ENCODE data around the gene CD180. TPM values are rescaled to one million over a fixed set of nuclear protein-coding genes. Genes with fewer than 3 reads are reported as not detected.

CD180 gene
- total and polyA plus RNA-seq, 2 donors (not counting 1 experiment from before 2014, with no cell fraction given): 0.28 TPM; not detected in 1

DNA sequence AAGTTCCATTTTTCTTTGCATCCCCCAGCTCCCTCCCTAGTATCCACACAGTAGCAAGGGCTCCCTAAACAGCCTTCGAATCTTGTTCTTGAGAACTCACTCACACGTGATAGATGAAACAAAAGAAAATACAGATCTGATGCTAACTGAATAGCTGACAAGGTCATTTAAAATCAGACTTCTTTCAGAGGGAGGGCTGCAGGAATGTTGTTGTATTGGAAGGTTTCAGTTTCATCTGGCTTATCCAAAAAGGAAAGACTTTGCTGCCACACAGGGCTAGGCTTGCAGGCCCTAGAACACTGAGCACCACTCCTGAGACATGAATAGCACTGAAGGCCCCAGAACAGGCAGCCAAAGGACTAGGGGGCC is 3.2 kb downstream of the CD180 start:
- peak overlapping the region; percentile 61 for H2AFZ ChIP-seq (ENCODE audit: low read length)
- H3K27ac ChIP-seq (ENCODE audit: insufficient read depth, low read length): no peak overlapping the region
- DNase-seq (ENCODE audit: low read depth in 2 of 2): no peak
- TF ChIP-seq, protein P1, sequence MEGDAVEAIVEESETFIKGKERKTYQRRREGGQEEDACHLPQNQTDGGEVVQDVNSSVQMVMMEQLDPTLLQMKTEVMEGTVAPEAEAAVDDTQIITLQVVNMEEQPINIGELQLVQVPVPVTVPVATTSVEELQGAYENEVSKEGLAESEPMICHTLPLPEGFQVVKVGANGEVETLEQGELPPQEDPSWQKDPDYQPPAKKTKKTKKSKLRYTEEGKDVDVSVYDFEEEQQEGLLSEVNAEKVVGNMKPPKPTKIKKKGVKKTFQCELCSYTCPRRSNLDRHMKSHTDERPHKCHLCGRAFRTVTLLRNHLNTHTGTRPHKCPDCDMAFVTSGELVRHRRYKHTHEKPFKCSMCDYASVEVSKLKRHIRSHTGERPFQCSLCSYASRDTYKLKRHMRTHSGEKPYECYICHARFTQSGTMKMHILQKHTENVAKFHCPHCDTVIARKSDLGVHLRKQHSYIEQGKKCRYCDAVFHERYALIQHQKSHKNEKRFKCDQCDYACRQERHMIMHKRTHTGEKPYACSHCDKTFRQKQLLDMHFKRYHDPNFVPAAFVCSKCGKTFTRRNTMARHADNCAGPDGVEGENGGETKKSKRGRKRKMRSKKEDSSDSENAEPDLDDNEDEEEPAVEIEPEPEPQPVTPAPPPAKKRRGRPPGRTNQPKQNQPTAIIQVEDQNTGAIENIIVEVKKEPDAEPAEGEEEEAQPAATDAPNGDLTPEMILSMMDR (conservative IDR thresholded peaks at IDR 0.05 in 1 of 2, IDR thresholded peaks at IDR 0.05 in 1 of 2; ENCODE audit: low read depth in 1 of 2, low read length in 2 of 2): no peak
- TF ChIP-seq EZH2 (IDR thresholded peaks at IDR 0.05; ENCODE audit: low read length, missing control alignments): no peak
- H3K79me2 ChIP-seq (ENCODE audit: control insufficient read depth, insufficient read depth, low read length): no peaks in the 10 kb centered on the region
- H3K4me1 ChIP-seq (ENCODE audit: control insufficient read depth, extremely low read depth, insufficient read depth, low read length): no peaks in the 10 kb centered on the region
- no peak overlapping the region for H3K4me2 ChIP-seq (ENCODE audit: extremely low read depth, insufficient read depth, low read length)
- no peak overlapping the region for H3K4me3 ChIP-seq (replicated peaks in 1 of 4; ENCODE audit: control extremely low read depth in 1 of 4, insufficient read depth in 1 of 4, low read depth in 3 of 4, low read length in 4 of 4)
- H3K27me3 ChIP-seq (ENCODE audit: control insufficient read depth, insufficient read depth, low read length): no peaks in the 10 kb centered on the region
- H4K20me1 ChIP-seq (ENCODE audit: control insufficient read depth, extremely low read depth, insufficient read depth, low read length): no peaks in the 10 kb centered on the region
- H3K9me3 ChIP-seq (ENCODE audit: control insufficient read depth, insufficient read depth, low read depth, low read length): no peaks in the 10 kb centered on the region
- H3K36me3 ChIP-seq (ENCODE audit: control insufficient read depth, insufficient read depth, low read length): no peaks in the 10 kb centered on the region
- H3K9ac ChIP-seq (ENCODE audit: insufficient read depth, low read length): no peak overlapping the region

DNA sequence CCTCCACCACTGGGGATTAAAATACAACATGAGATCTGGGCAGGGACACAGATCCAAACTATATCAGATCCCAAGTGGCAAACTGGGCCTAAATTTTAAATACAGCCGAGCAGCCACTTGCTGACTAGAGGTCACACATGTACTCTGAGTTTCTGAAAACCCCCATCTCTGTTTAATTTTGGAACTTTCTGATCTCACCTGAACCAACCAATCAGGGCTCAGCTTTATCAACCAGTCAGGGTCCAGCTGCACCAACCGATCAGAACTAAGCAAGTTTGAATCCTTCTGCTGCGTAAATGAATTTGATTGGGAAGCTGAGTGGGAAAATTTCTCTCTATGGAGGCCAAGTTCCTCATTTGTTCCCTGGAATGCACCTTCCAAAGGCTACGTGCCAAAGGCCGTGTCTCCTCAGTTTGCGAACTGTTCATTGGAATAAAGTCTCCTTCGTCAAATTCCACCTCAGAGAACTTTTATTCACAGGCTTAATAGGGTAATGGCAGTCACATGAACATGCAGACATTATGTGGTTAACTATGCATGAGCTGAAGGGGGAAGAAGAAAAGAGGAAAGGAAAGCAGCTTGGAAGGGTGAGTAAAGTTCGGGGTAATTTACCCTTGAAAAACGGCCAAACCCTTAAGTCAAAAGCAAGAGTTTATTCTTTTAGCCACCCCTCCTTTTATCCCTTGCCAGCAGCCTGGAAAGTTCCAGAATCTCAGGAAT is 3.7 kb downstream of the CD180 start:
- peak; percentile 15 to 31 for DNase-seq (ENCODE audit: low read depth in 2 of 2)
- Histone ChIP-seq H3K36me3 (ENCODE audit: control insufficient read depth, insufficient read depth, low read length) (no peaks in the 10 kb centered on the region), H3K27me3 (ENCODE audit: control insufficient read depth, insufficient read depth, low read length) (no peaks in the 10 kb centered on the region), H3K4me2 (ENCODE audit: extremely low read depth, insufficient read depth, low read length) (no peak overlapping the region), H3K4me1 (ENCODE audit: control insufficient read depth, extremely low read depth, insufficient read depth, low read length) (no peaks in the 10 kb centered on the region), H3K9ac (ENCODE audit: insufficient read depth, low read length) (no peak overlapping the region), H3K9me3 (ENCODE audit: control insufficient read depth, insufficient read depth, low read depth, low read length) (no peaks in the 10 kb centered on the region), H3K27ac (ENCODE audit: insufficient read depth, low read length) (no peak overlapping the region), H4K20me1 (ENCODE audit: control insufficient read depth, extremely low read depth, insufficient read depth, low read length) (no peaks in the 10 kb centered on the region), H2AFZ (ENCODE audit: low read length) (peak overlapping the region; percentile 31), H3K79me2 (ENCODE audit: control insufficient read depth, insufficient read depth, low read length) (no peaks in the 10 kb centered on the region), H3K4me3 (replicated peaks in 1 of 4; ENCODE audit: control extremely low read depth in 1 of 4, insufficient read depth in 1 of 4, low read depth in 3 of 4, low read length in 4 of 4) (no peak overlapping the region)
- TF ChIP-seq, protein P1 (conservative IDR thresholded peaks at IDR 0.05 in 1 of 2, IDR thresholded peaks at IDR 0.05 in 1 of 2; ENCODE audit: low read depth in 1 of 2, low read length in 2 of 2): no peak
- no peak for TF ChIP-seq EZH2 (IDR thresholded peaks at IDR 0.05; ENCODE audit: low read length, missing control alignments)

DNA sequence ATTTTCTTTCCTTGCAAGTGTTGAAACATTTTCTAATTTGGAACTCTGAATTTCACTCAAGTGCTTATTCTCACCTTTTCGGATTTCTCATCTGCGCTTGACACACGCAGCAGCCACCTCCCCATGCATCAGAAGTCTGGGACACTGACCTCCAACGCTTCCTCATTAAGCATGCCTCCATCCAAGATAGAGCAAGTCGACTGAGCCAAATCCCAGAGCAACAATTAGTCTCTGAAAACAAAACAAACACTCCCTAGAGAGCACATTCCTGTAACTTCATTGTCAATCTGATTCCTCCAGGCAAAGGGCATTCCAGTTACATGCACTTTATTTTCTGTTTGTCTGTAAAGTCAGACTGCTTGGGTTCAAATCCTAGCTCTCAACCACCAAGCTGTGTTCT is 5.7 kb downstream of the CD180 start:
- H3K4me3 ChIP-seq (replicated peaks in 1 of 4; ENCODE audit: control extremely low read depth in 1 of 4, insufficient read depth in 1 of 4, low read depth in 3 of 4, low read length in 4 of 4): no peak overlapping the region
- no peak overlapping the region for H2AFZ ChIP-seq (ENCODE audit: low read length)
- H3K4me1 ChIP-seq (ENCODE audit: control insufficient read depth, extremely low read depth, insufficient read depth, low read length): no peaks in the 10 kb centered on the region
- H3K9me3 ChIP-seq (ENCODE audit: control insufficient read depth, insufficient read depth, low read depth, low read length): no peaks in the 10 kb centered on the region
- H3K4me2 ChIP-seq (ENCODE audit: extremely low read depth, insufficient read depth, low read length): no peak overlapping the region
- TF ChIP-seq EZH2 (IDR thresholded peaks at IDR 0.05; ENCODE audit: low read length, missing control alignments): no peak
- TF ChIP-seq, protein P1 (conservative IDR thresholded peaks at IDR 0.05 in 1 of 2, IDR thresholded peaks at IDR 0.05 in 1 of 2; ENCODE audit: low read depth in 1 of 2, low read length in 2 of 2): no peak
- no peaks in the 10 kb centered on the region for H3K27me3 ChIP-seq (ENCODE audit: control insufficient read depth, insufficient read depth, low read length)
- no peak overlapping the region for H3K9ac ChIP-seq (ENCODE audit: insufficient read depth, low read length)
- H4K20me1 ChIP-seq (ENCODE audit: control insufficient read depth, extremely low read depth, insufficient read depth, low read length): no peaks in the 10 kb centered on the region
- H3K36me3 ChIP-seq (ENCODE audit: control insufficient read depth, insufficient read depth, low read length): no peaks in the 10 kb centered on the region
- no peak overlapping the region for H3K27ac ChIP-seq (ENCODE audit: insufficient read depth, low read length)
- no peak for DNase-seq (ENCODE audit: low read depth in 2 of 2)
- no peaks in the 10 kb centered on the region for H3K79me2 ChIP-seq (ENCODE audit: control insufficient read depth, insufficient read depth, low read length)
